Colonic mucosa (tissue), 4 donors: ENCODE measurements around the gene CD52. TPM values are rescaled to one million over a fixed set of nuclear protein-coding genes. Genes with fewer than 3 reads are reported as not detected.
"Not testable (repeated sequence)": the region's sequence is repeated elsewhere in the genome, so short reads cannot be mapped to it uniquely, and the experiment has no call there.

Experiments
- DNase-seq: peaks from one replicate; pipeline ENCODE4 v3.0.0-alpha.2; 2020
- H3K27ac ChIP-seq: fragments of 200-600 bp; one replicate; pipeline ENCODE4 v1.8.0; 2021
- H3K27me3 ChIP-seq: fragments of 200-600 bp; one replicate; pipeline ENCODE4 v1.8.0; 2021
- H3K36me3 ChIP-seq: fragments of 200-600 bp; one replicate; pipeline ENCODE4 v1.8.0; 2021
- H3K4me1 ChIP-seq: fragments of 200-600 bp; one replicate; pipeline ENCODE4 v1.8.0; 2021; ENCODE audit warnings: mild to moderate bottlenecking
- H3K4me3 ChIP-seq: fragments of 200-600 bp; one replicate; pipeline ENCODE4 v1.8.0; 2021
- H3K9ac ChIP-seq, 2 donors: one replicate each; pipeline ENCODE4 v1.7.0; 2013; ENCODE audit warnings: control low read depth in 2 of 2, low read depth in 2 of 2, low read length in 2 of 2
- H3K9me3 ChIP-seq: fragments of 200-600 bp; one replicate; pipeline ENCODE4 v1.8.0; 2021
- CTCF ChIP-seq: fragments of 200-600 bp; IDR thresholded peaks from one replicate; pipeline ENCODE4 v1.8.0; 2022; ENCODE audit warnings: antibody characterized with exemption, mild to moderate bottlenecking
- intact Hi-C: fragments of 100-400 bp; cut with DNase I; formaldehyde crosslinking; loops from one replicate; pipeline ENCODE4 v1.14.1; 2022
- total RNA-seq, 2 donors: library from RNA; stranded (reverse); fragmentation: NEBNext Ultra II Directional in 1 of 2; extraction: Animal tissue kit (Norgen Biotek cat#: 25700) in 1 of 2; gene quantifications; one replicate each; pipeline ENCODE4 v1.2.1, GENCODE V29; 2021
- donor health status: healthy.
- donor health status: DM: no; HTN: no; CAD: no.
- donor health status: DM: no; HTN: no; CAD: no.

The CD52 gene
- total RNA-seq, 2 donors from 2014 or later, result 9.4 to 13.1 TPM

- H3K27ac ChIP-seq, result no peak overlapping the region
These were observed 4.2 kb downstream of the CD52 start for GRCh38 chr1:26322042-26322331.

DNA sequence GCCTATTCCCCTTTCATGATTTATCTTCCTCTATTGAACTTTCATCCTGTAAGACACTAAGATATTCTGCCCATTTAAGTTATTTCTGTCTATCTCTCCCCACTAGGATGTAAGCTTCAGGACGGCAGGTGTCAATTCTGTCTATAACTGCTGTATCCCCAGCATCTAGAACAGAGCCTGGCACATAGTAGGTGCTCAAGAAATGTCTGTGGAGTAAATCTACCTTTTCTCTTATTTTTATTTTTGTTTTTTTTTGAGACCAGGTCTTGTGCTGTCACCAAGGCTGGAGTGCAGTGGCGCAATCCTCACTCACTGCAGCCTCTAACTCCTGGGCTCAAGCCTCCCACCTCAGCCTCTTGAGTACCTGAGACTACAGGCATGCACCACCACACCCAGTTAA, 5.6 kb downstream of the CD52 start:
- Histone ChIP-seq H3K4me1 (no peaks in the 10 kb centered on the region), H3K36me3 (no peaks in the 10 kb centered on the region), H3K27ac (no peak overlapping the region), H3K4me3 (no peak overlapping the region), H3K9me3 (no peaks in the 10 kb centered on the region), H3K27me3 (no peaks in the 10 kb centered on the region), H3K9ac (no peak overlapping the region)
- intact Hi-C loops, result loop anchor here (5.0 to 10.0 kb wide), 3 partner anchors 39 to 159 kb away; partner anchors contain the start of genes C1orf232 and ZNF593
- no peak for DNase-seq
- no peak for TF ChIP-seq CTCF

More at GRCh38 chr1:26322042-26322331, 4.2 kb downstream of the CD52 start:
- Histone ChIP-seq H3K4me1 (no peaks in the 10 kb centered on the region), H3K36me3 (no peaks in the 10 kb centered on the region), H3K27me3 (no peaks in the 10 kb centered on the region), H3K9me3 (no peaks in the 10 kb centered on the region), H3K9ac (no peak overlapping the region), H3K4me3 (no peak overlapping the region)
- intact Hi-C loops, result loop anchor here (5.0 to 10.0 kb wide), 3 partner anchors 40 to 157 kb away; partner anchors contain the start of genes C1orf232 and ZNF593
- DNase-seq, result no peak
- no peak for TF ChIP-seq CTCF

DNA sequence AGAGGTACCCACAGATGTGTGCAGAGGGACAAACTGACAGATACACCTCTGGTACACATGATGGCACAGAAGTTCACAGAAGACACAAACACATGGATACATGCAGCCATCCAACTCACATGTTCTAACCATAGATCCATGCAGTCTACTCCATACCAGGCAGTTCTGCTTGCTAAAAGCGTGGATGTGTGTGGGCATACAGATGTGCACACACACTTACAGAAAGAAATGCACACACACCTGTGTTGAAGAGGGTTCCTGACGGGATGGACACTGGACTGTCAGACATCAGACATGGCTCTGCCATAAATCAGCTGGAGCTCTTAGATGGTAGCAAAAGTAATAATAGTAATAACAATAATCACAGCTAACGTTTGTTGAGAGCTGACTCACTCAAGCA, 6.8 kb downstream of the CD52 start:
- no peak for DNase-seq
- Histone ChIP-seq H3K4me3 (no peak overlapping the region), H3K36me3 (no peaks in the 10 kb centered on the region), H3K9me3 (no peaks in the 10 kb centered on the region), H3K4me1 (no peaks in the 10 kb centered on the region), H3K9ac (no peak overlapping the region), H3K27me3 (no peaks in the 10 kb centered on the region), H3K27ac (no peak overlapping the region)
- intact Hi-C loops, result loop anchor here (5.0 to 10.0 kb wide), 3 partner anchors 38 to 160 kb away; partner anchors contain the start of genes C1orf232 and ZNF593
- no peak for TF ChIP-seq CTCF

- Histone ChIP-seq H3K27ac (no peak overlapping the region), H3K4me1 (no peaks in the 10 kb centered on the region), H3K4me3 (no peak overlapping the region), H3K9ac (no peak overlapping the region), H3K36me3 (no peaks in the 10 kb centered on the region), H3K9me3 (no peaks in the 10 kb centered on the region), H3K27me3 (no peaks in the 10 kb centered on the region)
- no peak for TF ChIP-seq CTCF
- intact Hi-C loops, result loop anchor here (10.0 kb wide), 1 partner anchor 163 kb away; the partner anchor contains the start of genes C1orf232 and ZNF593
- DNase-seq, result no peak
These were observed 10.2 kb downstream of the CD52 start for GRCh38 chr1:26327956-26328362.

DNA sequence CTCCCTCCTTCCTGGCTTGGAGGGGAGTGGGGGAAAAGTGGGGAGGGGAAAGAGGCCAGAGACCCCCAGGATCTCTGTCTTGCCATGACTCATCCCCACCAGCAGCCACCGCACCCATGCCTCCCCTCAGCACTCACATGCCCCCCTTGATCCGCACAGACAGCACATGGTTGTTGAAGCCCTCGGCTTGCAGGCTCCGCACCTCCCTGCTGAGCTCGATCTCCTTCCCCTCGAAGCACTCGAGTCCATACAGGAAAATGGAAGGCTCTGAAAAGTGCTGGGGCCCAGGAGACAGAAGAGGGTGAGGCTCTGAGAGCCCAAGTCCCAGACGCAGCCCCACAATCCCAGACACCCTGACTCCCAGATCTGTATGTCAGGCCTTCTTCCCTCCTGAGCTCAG, 10.8 kb downstream of the CD52 start:
- Histone ChIP-seq H3K4me1 (no peaks in the 10 kb centered on the region), H3K9ac (no peak overlapping the region), H3K9me3 (no peaks in the 10 kb centered on the region), H3K4me3 (no peak overlapping the region), H3K27me3 (no peaks in the 10 kb centered on the region), H3K27ac (no peak overlapping the region), H3K36me3 (no peaks in the 10 kb centered on the region)
- no peak for DNase-seq
- intact Hi-C loops, result loop anchor here (10.0 kb wide), 1 partner anchor 164 kb away; the partner anchor contains the start of genes C1orf232 and ZNF593
- TF ChIP-seq CTCF, result no peak

GRCh38 chr1:26329380-26329779, 11.6 kb downstream of the CD52 start:
- intact Hi-C loops, result loop anchor here (10.0 kb wide), 1 partner anchor 165 kb away; the partner anchor contains the start of genes C1orf232 and ZNF593
- H3K36me3 ChIP-seq, H3K9ac ChIP-seq, H3K27ac ChIP-seq, H3K9me3 ChIP-seq, DNase-seq, H3K4me1 ChIP-seq, H3K4me3 ChIP-seq, H3K27me3 ChIP-seq: not testable (repeated sequence)
